Retinal pigment epithelial cell (primary cell): ENCODE results near the gene PLEKHA7.
A peak's percentile ranks its signal among the peaks of the same experiment; 100 is the strongest.

Experiments used
- DNase-seq: peaks from one replicate; pipeline ENCODE4 v3.0.0-alpha.2; 2010; ENCODE audit warnings: low read depth
- H3K4me3 ChIP-seq: 2 replicates; pipeline ENCODE4 v1.5.1; 2011; ENCODE audit warnings: mild to moderate bottlenecking, low read length, control low read depth, moderate library complexity
- CTCF ChIP-seq: conservative IDR thresholded peaks from 2 replicates; pipeline ENCODE4 v1.5.1; 2011; ENCODE audit warnings: low read depth, low read length, control low read depth, inconsistent platforms

Gene PLEKHA7

GRCh38 chr11:16993495-16993894, 20.7 kb downstream of the PLEKHA7 start:
- no peak for TF ChIP-seq CTCF
- DNase-seq: no peak
- H3K4me3 ChIP-seq: no peak overlapping the region

- no peak overlapping the region for H3K4me3 ChIP-seq
- DNase-seq: no peak
- TF ChIP-seq CTCF: no peak
Observed at GRCh38 chr11:16992846-16993245, 21.4 kb downstream of the PLEKHA7 start.

GRCh38 chr11:16989554-16989953, 24.7 kb downstream of the PLEKHA7 start:
- H3K4me3 ChIP-seq: no peak overlapping the region
- no peak for DNase-seq
- no peak for TF ChIP-seq CTCF

GRCh38 chr11:16987205-16987568, 27.0 kb downstream of the PLEKHA7 start:
- DNase-seq: no peak
- no peak overlapping the region for H3K4me3 ChIP-seq
- no peak for TF ChIP-seq CTCF

GRCh38 chr11:16986434-16987204, 27.6 kb downstream of the PLEKHA7 start:
- no peak overlapping the region for H3K4me3 ChIP-seq
- TF ChIP-seq CTCF: no peak
- DNase-seq: peak; percentile 87

- no peak overlapping the region for H3K4me3 ChIP-seq
- DNase-seq: no peak
- TF ChIP-seq CTCF: no peak
Observed at GRCh38 chr11:16985297-16985696, 28.9 kb downstream of the PLEKHA7 start.

- TF ChIP-seq CTCF: no peak
- no peak overlapping the region for H3K4me3 ChIP-seq
- DNase-seq: no peak
Observed at GRCh38 chr11:16984229-16984628, 30.0 kb downstream of the PLEKHA7 start.
